HG03432 (cell line): Measurements from ENCODE around the gene KCNQ5.
A peak's percentile ranks its signal among the peaks of the same experiment; 100 is the strongest.
"Not testable (repeated sequence)": the region's sequence is repeated elsewhere in the genome, so short reads cannot be mapped to it uniquely, and the experiment has no call there.

Experiments
- ATAC-seq: cut with Tn5 transposase; IDR thresholded peaks from one replicate; pipeline ENCODE4 v1.9.1; 2021; ENCODE audit warnings: mild to moderate bottlenecking, moderate library complexity; ENCODE audit not compliant: unreplicated experiment

Gene KCNQ5

GRCh38 chr6:73227606-73228255 lies 605.9 kb downstream of the KCNQ5 start:
- no peak for ATAC-seq

GRCh38 chr6:73231986-73232391 lies 610.1 kb downstream of the KCNQ5 start:
- peak; percentile 67 for ATAC-seq

- ATAC-seq: no peak
These were observed 611.2 kb downstream of the KCNQ5 start for GRCh38 chr6:73233048-73233447.

- ATAC-seq: not testable (repeated sequence)
These were observed 612.1 kb downstream of the KCNQ5 start for GRCh38 chr6:73233971-73234370.

GRCh38 chr6:73234733-73235132 lies 612.9 kb downstream of the KCNQ5 start:
- ATAC-seq: no peak

- no peak for ATAC-seq
These were observed 614.4 kb downstream of the KCNQ5 start for GRCh38 chr6:73236144-73236750.

GRCh38 chr6:73240730-73241129 lies 618.9 kb downstream of the KCNQ5 start:
- ATAC-seq: no peak

GRCh38 chr6:73242001-73242400 lies 620.1 kb downstream of the KCNQ5 start:
- no peak for ATAC-seq
